ENCODE data around the gene UPK1A. TPM values are rescaled to one million over a fixed set of nuclear protein-coding genes. Genes with fewer than 3 reads are reported as not detected.

UPK1A gene
- total and polyA plus RNA-seq, 10 of the 15 experiments (the other 5 are each of a cell fraction or from before 2014, with no cell fraction given): 0.15 to 1.9 (median 0.26) TPM; not detected in 7

GRCh38 chr19:35712567-35713505, 46.5 kb downstream of the UPK1A start (continued):
- TF ChIP-seq TCF3 (IDR thresholded peaks at IDR 0.05; ENCODE audit: borderline replicate concordance, insufficient read depth, low read depth, low read length) (0 out of 2 replicates have a peak, but pooled peaks have one; percentile 2), BHLHE40 (IDR thresholded peaks at IDR 0.05; ENCODE audit: borderline replicate concordance in 1 of 2, low read depth in 2 of 2, low read length in 1 of 2) (0 out of 4 replicates have a peak, but pooled peaks of 1 of the 2 experiments have one; percentile 17), KAT2A (conservative IDR thresholded peaks at IDR 0.05; ENCODE audit: control insufficient read depth, low read depth, low read length) (no peak), CUX1 (IDR thresholded peaks at IDR 0.05; ENCODE audit: insufficient replicate concordance, low read depth, low read length) (no peak), BCL11A (IDR thresholded peaks at IDR 0.05; ENCODE audit: low read depth, low read length) (peak; percentile 46; the same call in 1 of the 2 replicates), KDM1A (IDR thresholded peaks at IDR 0.05; ENCODE audit: borderline replicate concordance) (no peak), SMARCA5 (IDR thresholded peaks at IDR 0.05) (peak; percentile 90), NR2F1 (conservative IDR thresholded peaks at IDR 0.05) (peak; percentile 88), GABPA (IDR thresholded peaks at IDR 0.05; ENCODE audit: low read depth) (0 out of 2 replicates have a peak, but pooled peaks have one; percentile 10), ATF7 (IDR thresholded peaks at IDR 0.05; ENCODE audit: low read depth) (peak; percentile 97), CEBPZ (IDR thresholded peaks at IDR 0.05; ENCODE audit: low read depth, low read length) (no peak), MTA2 (IDR thresholded peaks at IDR 0.05; ENCODE audit: low read depth) (peak; percentile 73), TCF7 (IDR thresholded peaks at IDR 0.05; ENCODE audit: borderline replicate concordance) (no peak), NR2C1 (IDR thresholded peaks at IDR 0.05) (no peak), ZNF622 (IDR thresholded peaks at IDR 0.05) (no peak), PAX5 (IDR thresholded peaks at IDR 0.05; ENCODE audit: borderline replicate concordance, low read depth, low read length) (0 out of 2 replicates have a peak, but pooled peaks have one; percentile 29), RUNX3 (IDR thresholded peaks at IDR 0.05; ENCODE audit: low read length) (peak; percentile 86), ZZZ3 (IDR thresholded peaks at IDR 0.05; ENCODE audit: control insufficient read depth, insufficient read length, low read depth) (no peak), BRCA1 (IDR thresholded peaks at IDR 0.05; ENCODE audit: low read depth, low read length) (no peak), RB1 (IDR thresholded peaks at IDR 0.05; ENCODE audit: borderline replicate concordance) (no peak), USF1 (IDR thresholded peaks at IDR 0.05; ENCODE audit: borderline replicate concordance, extremely low read length, insufficient read depth, low read depth, low read length) (no peak)
